ENCODE results near the gene RAMACL.

- TF ChIP-seq REST (IDR thresholded peaks at IDR 0.05; ENCODE audit: borderline replicate concordance) (no peak), EZH2 (IDR thresholded peaks at IDR 0.05; ENCODE audit: borderline replicate concordance, insufficient read depth, low read length, poor library complexity, severe bottlenecking) (no peak), EP300 (conservative IDR thresholded peaks at IDR 0.05; ENCODE audit: poor library complexity, severe bottlenecking) (no peak), CTCF (IDR thresholded peaks at IDR 0.05; ENCODE audit: poor library complexity, severe bottlenecking) (no peak), POLR2AphosphoS5 (IDR thresholded peaks at IDR 0.05) (no peak)
Observed at GRCh38 chr6:166601956-166602355, 15.5 kb upstream of the RAMACL start.
